ENCODE data around the gene NEURL4.
A peak's percentile ranks its signal among the peaks of the same experiment; 100 is the strongest.

DNA sequence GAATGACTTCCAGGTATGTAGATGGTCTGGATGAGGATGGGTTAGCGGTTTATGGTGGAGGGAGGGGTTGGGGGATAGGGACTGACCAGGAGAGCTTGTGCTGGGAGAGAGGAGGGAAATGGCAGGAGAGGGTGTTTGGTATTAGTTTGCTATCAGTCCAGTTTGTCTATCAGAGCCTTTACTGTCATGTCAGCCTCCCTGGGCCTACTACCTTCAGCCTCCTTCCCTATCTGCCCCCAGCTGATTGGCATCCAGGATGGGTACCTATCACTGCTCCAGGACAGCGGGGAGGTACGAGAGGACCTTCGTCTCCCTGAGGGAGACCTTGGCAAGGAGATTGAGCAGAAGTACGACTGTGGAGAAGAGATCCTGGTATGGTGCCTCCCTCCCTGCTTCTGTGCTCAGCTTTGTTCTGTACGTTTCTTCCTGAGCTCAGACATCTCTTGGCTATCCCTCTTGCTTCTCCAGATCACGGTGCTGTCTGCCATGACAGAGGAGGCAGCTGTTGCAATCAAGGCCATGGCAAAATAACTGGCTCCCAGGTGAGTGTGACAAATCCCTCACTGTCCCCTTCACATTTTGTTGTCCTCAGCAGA is 17.9 kb downstream of the NEURL4 start:
- TF ChIP-seq, protein P1, sequence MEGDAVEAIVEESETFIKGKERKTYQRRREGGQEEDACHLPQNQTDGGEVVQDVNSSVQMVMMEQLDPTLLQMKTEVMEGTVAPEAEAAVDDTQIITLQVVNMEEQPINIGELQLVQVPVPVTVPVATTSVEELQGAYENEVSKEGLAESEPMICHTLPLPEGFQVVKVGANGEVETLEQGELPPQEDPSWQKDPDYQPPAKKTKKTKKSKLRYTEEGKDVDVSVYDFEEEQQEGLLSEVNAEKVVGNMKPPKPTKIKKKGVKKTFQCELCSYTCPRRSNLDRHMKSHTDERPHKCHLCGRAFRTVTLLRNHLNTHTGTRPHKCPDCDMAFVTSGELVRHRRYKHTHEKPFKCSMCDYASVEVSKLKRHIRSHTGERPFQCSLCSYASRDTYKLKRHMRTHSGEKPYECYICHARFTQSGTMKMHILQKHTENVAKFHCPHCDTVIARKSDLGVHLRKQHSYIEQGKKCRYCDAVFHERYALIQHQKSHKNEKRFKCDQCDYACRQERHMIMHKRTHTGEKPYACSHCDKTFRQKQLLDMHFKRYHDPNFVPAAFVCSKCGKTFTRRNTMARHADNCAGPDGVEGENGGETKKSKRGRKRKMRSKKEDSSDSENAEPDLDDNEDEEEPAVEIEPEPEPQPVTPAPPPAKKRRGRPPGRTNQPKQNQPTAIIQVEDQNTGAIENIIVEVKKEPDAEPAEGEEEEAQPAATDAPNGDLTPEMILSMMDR (IDR thresholded peaks at IDR 0.05; ENCODE audit: extremely low read depth in 1 of 2, insufficient read depth in 1 of 2, low read depth in 1 of 2, low read length in 2 of 2): no peak
- no peak for TF ChIP-seq EZH2 (IDR thresholded peaks at IDR 0.05; ENCODE audit: borderline replicate concordance, low read depth, low read length, severe bottlenecking)
- no peak for TF ChIP-seq JUN (IDR thresholded peaks at IDR 0.05; ENCODE audit: borderline replicate concordance, insufficient read depth, insufficient read length, low read depth)
- TF ChIP-seq, protein P2, sequence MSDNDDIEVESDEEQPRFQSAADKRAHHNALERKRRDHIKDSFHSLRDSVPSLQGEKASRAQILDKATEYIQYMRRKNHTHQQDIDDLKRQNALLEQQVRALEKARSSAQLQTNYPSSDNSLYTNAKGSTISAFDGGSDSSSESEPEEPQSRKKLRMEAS (IDR thresholded peaks at IDR 0.05; ENCODE audit: insufficient read depth, insufficient read length): no peak
- no peak for TF ChIP-seq POLR2A (IDR thresholded peaks at IDR 0.05; ENCODE audit: low read depth, low read length)
- peak; percentile 10 for TF ChIP-seq POLR2AphosphoS5 (IDR thresholded peaks at IDR 0.05; ENCODE audit: insufficient read depth, low read depth, low read length)
- TF ChIP-seq MYC (IDR thresholded peaks at IDR 0.05; ENCODE audit: low read depth, low read length): no peak
- TF ChIP-seq FOS (IDR thresholded peaks at IDR 0.05; ENCODE audit: borderline replicate concordance, insufficient read depth, low read length): no peak

All from endothelial cell of umbilical vein (primary cell).